Pancreas (tissue), 10 donors: Measurements from ENCODE around the gene SEMA5A. TPM values are rescaled to one million over a fixed set of nuclear protein-coding genes. Genes with fewer than 3 reads are reported as not detected.

Source experiments
- ATAC-seq, 4 donors: fragments of 200-7000 bp; cut with Tn5 transposase; one replicate each; pipeline versions ENCODE4 v1.8.0 to v1.9.1; 2020; ENCODE audit warnings: mild to moderate bottlenecking in 4 of 4, moderate library complexity in 4 of 4
- DNase-seq, 6 donors: peaks; one replicate each; pipeline ENCODE4 v3.0.0-alpha.2; 2020
- FAIRE-seq: peaks from 2 replicates; lab custom pipeline; 2012; peaks lifted over from hg19 to GRCh38; lab: Jason Lieb, UNC
- H3K27ac ChIP-seq, 4 donors: fragments of 200-600 bp; sonication (generic); 1 replicate in 3 of 4; 2 replicates in 1 of 4; pipeline versions ENCODE4 v1.5.0 to v1.8.0; 2020
- H3K27me3 ChIP-seq, 4 donors: fragments of 200-600 bp; one replicate each; pipeline ENCODE4 v1.8.0; 2021
- H3K36me3 ChIP-seq, 3 donors: fragments of 200-600 bp; sonication (generic) in 1 of 3; one replicate each; pipeline versions ENCODE4 v1.5.0 to v1.8.0; 2020 to 2021
- H3K4me1 ChIP-seq, 3 donors: fragments of 200-600 bp; one replicate each; pipeline ENCODE4 v1.8.0; 2021
- H3K4me3 ChIP-seq, 4 donors: fragments of 200-600 bp; sonication (generic) in 2 of 4; one replicate each; pipeline versions ENCODE4 v1.5.0 to v1.8.0; 2020 to 2021
- H3K9me3 ChIP-seq, 4 donors: fragments of 200-600 bp; one replicate each; pipeline ENCODE4 v1.8.0; 2021
- CTCF ChIP-seq, 4 donors: fragments of 200-600 bp; sonication (generic) in 3 of 4; IDR thresholded peaks; one replicate each; pipeline versions ENCODE4 v1.5.0 to v1.8.0; 2021; ENCODE audit warnings: antibody characterized with exemption in 4 of 4
- WGBS, 2 donors: extraction: QIAGEN DNeasy Blood & Tissue Kit; methylation state at CpG; one replicate each; pipeline ENCODE4 v1.1.7; 2013; 5-methylcytosine and 5-hydroxymethylcytosine counted together
- intact Hi-C, 3 donors: fragments of 100-400 bp; cut with DNase I; formaldehyde crosslinking; loops; one replicate each; pipeline versions ENCODE4 v1.11.1 to v1.14.2; 2022
- polyA plus RNA-seq, 2 donors: library from polyadenylated mRNA; stranded (reverse); fragments of 200-250 nt; gene quantifications; one replicate each; pipeline ENCODE4 v1.2.3, GENCODE V29; 2013
- total RNA-seq, 6 donors: library from RNA; stranded (reverse); fragmentation: NEBNext Ultra II Directional in 4 of 6; extraction: Animal tissue kit (Norgen Biotek cat#: 25700) in 4 of 6; gene quantifications; one replicate each; pipeline versions ENCODE4 v1.2.1 to v1.2.4, GENCODE V29; 2021 to 2023
- donor health status: healthy with polysubstance abuse.
- donor health status: DM: no; HTN: no; CAD: no; lungs with moderate emphysema.
- donor health status: DM: no; HTN: no; CAD: no.
- donor health status: control.
- donor health status: control.
- donor health status: Bipolar disorder and iron deficiency.
- donor health status: DM: yes; HTN: yes; CAD: no.
- donor health status: DM: no; HTN: no; CAD: no.
- donor health status: DM: no; HTN: no; CAD: no.
- donor health status: DM: yes; HTN: yes; CAD: no.

Gene SEMA5A
- total and polyA plus RNA-seq, 8 donors, result 0.91 to 14.0 (median 6.4) TPM

GRCh38 chr5:9192266-9192665 is 353.6 kb downstream of the SEMA5A start:
- 89 to 90% methylated on average over 2 of the region's 2 CpGs for WGBS, 2 donors
- no peak overlapping the region for H3K27ac ChIP-seq
- no peaks in the 10 kb centered on the region for H3K4me1 ChIP-seq
- no peaks in the 10 kb centered on the region for H3K27me3 ChIP-seq
- intact Hi-C loops, result no loop called here
- DNase-seq, result no peak
- FAIRE-seq, result no peak
- TF ChIP-seq CTCF (IDR thresholded peaks at IDR 0.05), result no peak
- H3K4me3 ChIP-seq, result no peak overlapping the region
- no peaks in the 10 kb centered on the region for H3K36me3 ChIP-seq
- H3K9me3 ChIP-seq, result no peaks in the 10 kb centered on the region
- ATAC-seq, result no peak

- intact Hi-C loops, result no loop called here
These were observed 356.2 kb downstream of the SEMA5A start for GRCh38 chr5:9189681-9190080.

GRCh38 chr5:9188956-9189355 is 356.9 kb downstream of the SEMA5A start:
- no peak for FAIRE-seq
- no peak for DNase-seq
- H3K9me3 ChIP-seq, result no peaks in the 10 kb centered on the region
- WGBS, 2 donors, result 82 to 91% methylated on average over 4 of the region's 4 CpGs
- no peaks in the 10 kb centered on the region for H3K4me1 ChIP-seq
- no peak for TF ChIP-seq CTCF (IDR thresholded peaks at IDR 0.05)
- H3K27me3 ChIP-seq, result no peaks in the 10 kb centered on the region
- no peak overlapping the region for H3K4me3 ChIP-seq
- intact Hi-C loops, result no loop called here
- no peaks in the 10 kb centered on the region for H3K36me3 ChIP-seq
- ATAC-seq, result no peak
- no peak overlapping the region for H3K27ac ChIP-seq

More at GRCh38 chr5:9189681-9190080, 356.2 kb downstream of the SEMA5A start:
- no peak for FAIRE-seq
- no peak for ATAC-seq
- Histone ChIP-seq H3K27ac (no peak overlapping the region), H3K36me3 (no peaks in the 10 kb centered on the region), H3K9me3 (no peaks in the 10 kb centered on the region), H3K27me3 (no peaks in the 10 kb centered on the region), H3K4me3 (no peak overlapping the region), H3K4me1 (no peaks in the 10 kb centered on the region)
- no peak for TF ChIP-seq CTCF (IDR thresholded peaks at IDR 0.05)
- 74 to 88% methylated on average over 1 of the region's 1 CpG for WGBS, 2 donors
- no peak for DNase-seq

GRCh38 chr5:9188131-9188530 is 357.7 kb downstream of the SEMA5A start:
- no peak for FAIRE-seq
- no peak overlapping the region for H3K27ac ChIP-seq

More at GRCh38 chr5:9188131-9188530, 357.7 kb downstream of the SEMA5A start:
- WGBS, 2 donors, result 78 to 86% methylated on average over 5 of the region's 5 CpGs
- no peak overlapping the region for H3K4me3 ChIP-seq
- no peak for TF ChIP-seq CTCF (IDR thresholded peaks at IDR 0.05)
- no peaks in the 10 kb centered on the region for H3K27me3 ChIP-seq
- no peaks in the 10 kb centered on the region for H3K36me3 ChIP-seq
- intact Hi-C loops, result no loop called here
- no peaks in the 10 kb centered on the region for H3K9me3 ChIP-seq
- no peak for DNase-seq
- no peak for ATAC-seq
- H3K4me1 ChIP-seq, result no peaks in the 10 kb centered on the region
